Smooth muscle cell (in vitro differentiated cells): ENCODE results near the gene TBC1D5. TPM values are rescaled to one million over a fixed set of nuclear protein-coding genes. Genes with fewer than 3 reads are reported as not detected.

Source experiments
- DNase-seq: peaks from one replicate; lab custom pipeline; 2025; ENCODE audit not compliant: unreplicated experiment; lab: John Stamatoyannopoulos, UW
- H2AFZ ChIP-seq: fragments of 200-600 bp; sonication (generic); 2 replicates; pipeline ENCODE4 v1.6.0; 2016; ENCODE audit warnings: antibody characterized with exemption, low read depth, mild to moderate bottlenecking
- H3F3A ChIP-seq: fragments of 200-600 bp; sonication (generic); 2 replicates; pipeline ENCODE4 v1.6.0; 2017; ENCODE audit warnings: antibody characterized with exemption, low read depth
- H3K27ac ChIP-seq: fragments of 200-600 bp; sonication (generic); 2 replicates; pipeline ENCODE4 v1.5.1; 2016; ENCODE audit warnings: low read depth, mild to moderate bottlenecking
- H3K27me3 ChIP-seq: fragments of 200-600 bp; sonication (generic); 2 replicates; pipeline ENCODE4 v1.6.1; 2016; ENCODE audit warnings: low read depth, mild to moderate bottlenecking
- H3K36me3 ChIP-seq: fragments of 200-600 bp; sonication (generic); 2 replicates; pipeline ENCODE4 v1.5.1; 2016; ENCODE audit warnings: low read depth
- H3K4me1 ChIP-seq: fragments of 200-600 bp; sonication (generic); 2 replicates; pipeline ENCODE4 v1.5.1; 2016; ENCODE audit warnings: low read depth
- H3K4me2 ChIP-seq: fragments of 200-600 bp; sonication (generic); 2 replicates; pipeline ENCODE4 v1.6.0; 2016; ENCODE audit warnings: mild to moderate bottlenecking
- H3K4me3 ChIP-seq: fragments of 200-600 bp; sonication (generic); 2 replicates; pipeline ENCODE4 v1.5.1; 2016; ENCODE audit warnings: mild to moderate bottlenecking
- H3K79me2 ChIP-seq: fragments of 200-600 bp; sonication (generic); 2 replicates; pipeline ENCODE4 v1.6.0; 2016; ENCODE audit warnings: low read depth, mild to moderate bottlenecking
- H3K9ac ChIP-seq: fragments of 200-600 bp; sonication (generic); 2 replicates; pipeline ENCODE4 v1.6.0; 2016; ENCODE audit warnings: low read depth
- H3K9me3 ChIP-seq: fragments of 200-600 bp; sonication (generic); replicated peaks from 2 replicates; pipeline ENCODE4 v1.5.1; 2016; ENCODE audit warnings: low read depth
- H4K20me1 ChIP-seq: fragments of 200-600 bp; sonication (generic); 2 replicates; pipeline ENCODE4 v1.6.0; 2016; ENCODE audit warnings: low read depth
- CTCF ChIP-seq: fragments of 200-600 bp; sonication (generic); IDR thresholded peaks from 2 replicates; pipeline ENCODE4 v1.5.1; 2017; ENCODE audit warnings: borderline replicate concordance, mild to moderate bottlenecking, antibody characterized with exemption; ENCODE audit not compliant: insufficient read depth, poor library complexity, severe bottlenecking
- WGBS: methylation state at CpG from one replicate; pipeline ENCODE4 v1.1.7; 2016; ENCODE audit warnings: low lambda C conversion rate; 5-methylcytosine and 5-hydroxymethylcytosine counted together
- polyA plus RNA-seq: library from polyadenylated mRNA; unstranded; fragments of >200 nt; fragmentation: Nextera tagmentation; extraction: Ambion mirVana; gene quantifications from 2 replicates; pipeline ENCODE4 v1.2.1, GENCODE V29; 2016
- total RNA-seq: library from RNA; depleted of rRNA; stranded (reverse); fragments of >200 nt; gene quantifications from 2 replicates; pipeline ENCODE4 v1.2.3, GENCODE V29; 2014

Gene TBC1D5
- total and polyA plus RNA-seq, 2 experiments from 2014 or later: 14.6 to 35.3 TPM

- Histone ChIP-seq H3K4me3 (no peak overlapping the region), H4K20me1 (no peaks in the 10 kb centered on the region), H3K27me3 (no peaks in the 10 kb centered on the region), H3K27ac (no peak overlapping the region), H3F3A (no peaks in the 10 kb centered on the region), H3K36me3 (no peaks in the 10 kb centered on the region), H3K9me3 (no peaks in the 10 kb centered on the region), H3K79me2 (no peaks in the 10 kb centered on the region), H2AFZ (no peak overlapping the region), H3K9ac (no peak overlapping the region), H3K4me1 (no peaks in the 10 kb centered on the region), H3K4me2 (no peak overlapping the region)
- DNase-seq: no peak
- TF ChIP-seq CTCF: no peak
Observed at GRCh38 chr3:17232442-17232841, 510.0 kb downstream of the TBC1D5 start.

DNA sequence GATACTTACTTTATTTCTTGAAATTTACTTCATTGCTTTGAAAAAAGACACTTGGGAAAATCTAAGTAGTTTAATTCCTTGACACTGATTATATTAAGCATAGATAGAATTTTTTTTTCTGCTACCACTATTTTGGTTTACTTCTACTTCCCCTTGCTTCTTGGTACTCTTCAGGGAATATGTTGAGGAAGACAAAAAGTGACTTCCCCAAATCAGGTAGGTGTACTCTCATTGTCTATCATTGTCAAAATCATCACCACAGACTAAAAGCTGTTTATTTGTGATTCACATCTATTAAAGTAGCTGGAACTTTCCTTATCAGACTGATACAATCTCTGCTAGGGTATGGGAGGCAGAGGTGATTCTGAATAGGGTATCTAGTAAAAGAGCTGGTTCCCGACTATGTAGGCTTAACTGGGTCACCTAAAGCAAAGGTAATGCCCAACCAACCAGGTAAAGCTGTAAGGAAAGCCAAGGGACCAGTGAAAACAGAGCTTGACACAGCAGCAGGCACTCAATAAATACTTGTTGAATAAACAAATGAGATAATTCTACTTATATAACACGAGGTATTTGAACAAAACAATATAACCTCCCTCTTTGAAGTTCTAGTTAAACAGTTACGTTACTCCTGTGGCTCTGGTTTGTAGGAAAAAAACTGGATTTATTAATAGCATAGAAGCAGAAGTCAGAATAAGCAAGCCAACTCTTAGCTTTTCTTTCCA is 510.7 kb downstream of the TBC1D5 start:
- no peak overlapping the region for H3K9ac ChIP-seq
- no peaks in the 10 kb centered on the region for H3F3A ChIP-seq
- H3K9me3 ChIP-seq: no peaks in the 10 kb centered on the region
- H3K27me3 ChIP-seq: no peaks in the 10 kb centered on the region
- H3K4me1 ChIP-seq: no peaks in the 10 kb centered on the region
- no peaks in the 10 kb centered on the region for H4K20me1 ChIP-seq
- whole genome bisulfite sequencing: 90% methylated on average over 3 of the region's 3 CpGs
- no peak overlapping the region for H3K27ac ChIP-seq
- no peak overlapping the region for H2AFZ ChIP-seq
- H3K4me2 ChIP-seq: no peak overlapping the region
- no peak for DNase-seq
- no peaks in the 10 kb centered on the region for H3K79me2 ChIP-seq
- no peaks in the 10 kb centered on the region for H3K36me3 ChIP-seq
- no peak for TF ChIP-seq CTCF
- no peak overlapping the region for H3K4me3 ChIP-seq

GRCh38 chr3:17227472-17227871 is 515.0 kb downstream of the TBC1D5 start:
- no peak for DNase-seq
- Histone ChIP-seq H3K79me2 (no peaks in the 10 kb centered on the region), H3K4me3 (no peak overlapping the region), H4K20me1 (no peaks in the 10 kb centered on the region), H3K36me3 (no peaks in the 10 kb centered on the region), H3F3A (no peaks in the 10 kb centered on the region), H3K4me1 (no peaks in the 10 kb centered on the region), H3K9me3 (no peaks in the 10 kb centered on the region), H3K27me3 (no peaks in the 10 kb centered on the region), H3K9ac (no peak overlapping the region), H2AFZ (no peak overlapping the region), H3K27ac (no peak overlapping the region), H3K4me2 (no peak overlapping the region)
- 85% methylated on average over 2 of the region's 2 CpGs for whole genome bisulfite sequencing
- TF ChIP-seq CTCF: no peak

- Histone ChIP-seq H3K36me3 (peaks cover 5% of the 10 kb centered on the region), H3K4me1 (no peaks in the 10 kb centered on the region), H3K79me2 (no peaks in the 10 kb centered on the region), H3K4me3 (no peak overlapping the region), H3K9me3 (no peaks in the 10 kb centered on the region), H3K4me2 (no peak overlapping the region), H4K20me1 (no peaks in the 10 kb centered on the region), H3K27me3 (no peaks in the 10 kb centered on the region), H3K9ac (no peak overlapping the region), H3F3A (no peaks in the 10 kb centered on the region), H2AFZ (no peak overlapping the region), H3K27ac (no peak overlapping the region)
- WGBS: 100% methylated on average over 1 of the region's 1 CpG
- DNase-seq: no peak
- no peak for TF ChIP-seq CTCF
Observed at GRCh38 chr3:17221529-17221928, 520.9 kb downstream of the TBC1D5 start.
